AG04450 (cell line): ENCODE results near the gene EPB41L4B. TPM values are rescaled to one million over a fixed set of nuclear protein-coding genes. Genes with fewer than 3 reads are reported as not detected.
"Not testable (repeated sequence)": the region's sequence is repeated elsewhere in the genome, so short reads cannot be mapped to it uniquely, and the experiment has no call there.

Experiments
- CTCF ChIA-PET: fragments of 300-600, 350-600 bp; formaldehyde crosslinking; extraction: SDS; loops from one replicate; lab custom pipeline; 2022; ENCODE audit warnings: antibody characterized with exemption, inconsistent platforms; lab: Charles Lee
- POLR2A ChIA-PET: fragments of 350-600 bp; formaldehyde crosslinking; extraction: SDS; loops from one replicate; lab custom pipeline; 2021; ENCODE audit warnings: antibody characterized with exemption, inconsistent platforms; lab: Yijun Ruan, JAX
- DNase-seq: peaks from one replicate; pipeline ENCODE4 v3.0.0-alpha.2; 2011; ENCODE audit warnings: low read depth, low spot score
- H3K27ac ChIP-seq: one replicate; pipeline ENCODE4 v1.5.1; 2012; ENCODE audit warnings: low read depth, low read length, control low read depth
- H3K27me3 ChIP-seq: one replicate; pipeline ENCODE4 v1.6.0; 2012; ENCODE audit warnings: low read length; ENCODE audit not compliant: control insufficient read depth, insufficient read depth
- H3K4me3 ChIP-seq: 2 replicates; pipeline ENCODE4 v1.5.1; 2011; ENCODE audit warnings: mild to moderate bottlenecking, low read depth, low read length, control low read depth
- H3K9me3 ChIP-seq: 2 replicates; pipeline ENCODE4 v1.5.1; 2012; ENCODE audit warnings: low read length; ENCODE audit not compliant: control insufficient read depth, insufficient read depth
- CTCF ChIP-seq: IDR thresholded peaks from 2 replicates; pipeline ENCODE4 v1.5.1; 2011; ENCODE audit warnings: low read depth, low read length, control low read depth, inconsistent platforms
- polyA minus RNA-seq: library from RNA; depleted of rRNA, polyadenylated mRNA; stranded (reverse); fragments of >200 nt; gene quantifications from 2 replicates; pipeline ENCODE4 v1.2.3, GENCODE V29; 2011; rRNA and poly(A)+ RNA removed
- polyA plus RNA-seq: library from polyadenylated mRNA; depleted of rRNA; stranded (reverse); fragments of >200 nt; gene quantifications from 2 replicates; pipeline ENCODE4 v1.2.3, GENCODE V29; 2011; rRNA removed

EPB41L4B gene
- 1.0 and 1.5 TPM in 2 replicates for polyA plus RNA-seq
- polyA minus RNA-seq = 0.92 and 1.2 TPM in 2 replicates

GRCh38 chr9:109320742-109321448, at the start of gene EPB41L4B:
Gene EPB41L4B (minus strand): TSS chr9:109321059. CDS start chr9:109320446, 613 bp downstream.
- CTCF ChIA-PET = interaction anchor here (0.9 to 1.6 kb wide), 8 partner anchors 10 to 202 kb away, joined by 3 to 11 read pairs (median 3); no protein-coding TSS in a partner anchor

GRCh38 chr9:109369285-109369684, 48.4 kb upstream of the EPB41L4B start:
- ChIA-PET CTCF (no interaction called here), POLR2A (no interaction called here)

More at GRCh38 chr9:109320742-109321448, at the start of gene EPB41L4B:
- Histone ChIP-seq H3K4me3 (peak within 1 kb of the TSS; percentile 54), H3K9me3 (peaks cover 4% of the 10 kb centered on the region; the same call in 1 of the 2 replicates), H3K27ac (no peak within 1 kb of the TSS), H3K27me3 (peaks cover 49% of the 10 kb centered on the region)
- POLR2A ChIA-PET = no interaction called here
- TF ChIP-seq CTCF = peak; percentile 84
- DNase-seq = no peak

GRCh38 chr9:109360771-109361170, 39.9 kb upstream of the EPB41L4B start:
- no peak for DNase-seq
- H3K4me3 ChIP-seq = no peak overlapping the region
- CTCF ChIA-PET = interaction anchor here (0.8 to 1.4 kb wide), 2 partner anchors 51 to 80 kb away, joined by 3 read pairs; no protein-coding TSS in a partner anchor
- H3K27me3 ChIP-seq = peaks cover 2% of the 10 kb centered on the region
- H3K27ac ChIP-seq = no peak overlapping the region
- POLR2A ChIA-PET = no interaction called here
- no peaks in the 10 kb centered on the region for H3K9me3 ChIP-seq
- no peak for TF ChIP-seq CTCF

More at GRCh38 chr9:109369285-109369684, 48.4 kb upstream of the EPB41L4B start:
- no peak overlapping the region for H3K4me3 ChIP-seq
- H3K9me3 ChIP-seq = no peaks in the 10 kb centered on the region; the same call in 1 of the 2 replicates
- H3K27me3 ChIP-seq = peaks cover 4% of the 10 kb centered on the region
- no peak for DNase-seq
- H3K27ac ChIP-seq = no peak overlapping the region
- no peak for TF ChIP-seq CTCF

GRCh38 chr9:109358968-109359603, 38.2 kb upstream of the EPB41L4B start:
- H3K27ac ChIP-seq, DNase-seq, POLR2A ChIA-PET, H3K4me3 ChIP-seq, H3K27me3 ChIP-seq, H3K9me3 ChIP-seq: not testable (repeated sequence)
- CTCF ChIA-PET = interaction anchor here (0.6 to 1.4 kb wide), 3 partner anchors 43 to 229 kb away, joined by 3 to 4 read pairs (median 3); no protein-coding TSS in a partner anchor

GRCh38 chr9:109355564-109356297, 34.9 kb upstream of the EPB41L4B start:
- ChIA-PET POLR2A (no interaction called here), CTCF (no interaction called here)
- DNase-seq = no peak
- Histone ChIP-seq H3K9me3 (no peaks in the 10 kb centered on the region), H3K27me3 (peaks cover 2% of the 10 kb centered on the region), H3K27ac (no peak overlapping the region), H3K4me3 (no peak overlapping the region)
- TF ChIP-seq CTCF = no peak
